ENCODE measurements around the gene USP15.

DNA sequence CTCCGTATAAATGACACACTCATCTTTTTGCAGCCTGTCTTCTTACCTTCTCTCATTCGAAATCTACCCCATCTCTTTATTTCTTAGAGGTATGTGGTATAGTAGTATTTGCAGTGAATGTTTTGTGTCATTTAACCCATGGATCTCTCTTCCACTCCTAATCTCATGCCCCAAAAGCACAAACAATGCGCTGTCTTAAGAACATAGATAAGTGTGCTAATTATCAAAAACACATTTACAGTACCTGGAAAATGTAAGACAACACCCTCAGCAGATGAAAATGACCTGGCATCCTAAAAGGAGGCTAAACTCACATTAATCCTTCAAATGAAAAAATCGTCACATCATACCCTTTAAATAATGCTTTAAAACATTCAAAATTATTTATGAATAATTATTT, 10.7 kb downstream of the USP15 start:
- TF ChIP-seq, protein P1, sequence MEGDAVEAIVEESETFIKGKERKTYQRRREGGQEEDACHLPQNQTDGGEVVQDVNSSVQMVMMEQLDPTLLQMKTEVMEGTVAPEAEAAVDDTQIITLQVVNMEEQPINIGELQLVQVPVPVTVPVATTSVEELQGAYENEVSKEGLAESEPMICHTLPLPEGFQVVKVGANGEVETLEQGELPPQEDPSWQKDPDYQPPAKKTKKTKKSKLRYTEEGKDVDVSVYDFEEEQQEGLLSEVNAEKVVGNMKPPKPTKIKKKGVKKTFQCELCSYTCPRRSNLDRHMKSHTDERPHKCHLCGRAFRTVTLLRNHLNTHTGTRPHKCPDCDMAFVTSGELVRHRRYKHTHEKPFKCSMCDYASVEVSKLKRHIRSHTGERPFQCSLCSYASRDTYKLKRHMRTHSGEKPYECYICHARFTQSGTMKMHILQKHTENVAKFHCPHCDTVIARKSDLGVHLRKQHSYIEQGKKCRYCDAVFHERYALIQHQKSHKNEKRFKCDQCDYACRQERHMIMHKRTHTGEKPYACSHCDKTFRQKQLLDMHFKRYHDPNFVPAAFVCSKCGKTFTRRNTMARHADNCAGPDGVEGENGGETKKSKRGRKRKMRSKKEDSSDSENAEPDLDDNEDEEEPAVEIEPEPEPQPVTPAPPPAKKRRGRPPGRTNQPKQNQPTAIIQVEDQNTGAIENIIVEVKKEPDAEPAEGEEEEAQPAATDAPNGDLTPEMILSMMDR (IDR thresholded peaks at IDR 0.05; ENCODE audit: low read length), result no peak
- TF ChIP-seq EZH2 (optimal IDR thresholded peaks at IDR 0.05; ENCODE audit: low read depth, low read length), result no peak

Measured in MM.1S (cell line).